ENCODE measurements around the gene DHRS13. TPM values are rescaled to one million over a fixed set of nuclear protein-coding genes. Genes with fewer than 3 reads are reported as not detected.

Gene DHRS13
- total RNA-seq, 2 experiments from 2014 or later: 28.4 to 29.2 TPM

GRCh38 chr17:28912281-28912937, 9.5 kb upstream of the DHRS13 start:
- Histone ChIP-seq H3K9me3 (ENCODE audit: low read length) (no peaks in the 10 kb centered on the region), H3K4me2 (ENCODE audit: low read length) (no peak overlapping the region), H3K79me2 (ENCODE audit: insufficient read depth, low read depth, low read length) (no peaks in the 10 kb centered on the region), H3K36me3 (ENCODE audit: insufficient read depth, low read length) (peaks cover 99% of the 10 kb centered on the region), H3K4me1 (ENCODE audit: insufficient read depth, low read length, poor library complexity, severe bottlenecking) (no peaks in the 10 kb centered on the region), H3K4me3 (ENCODE audit: low read depth, low read length, poor library complexity, severe bottlenecking) (no peak overlapping the region), H3K9me2 (ENCODE audit: insufficient read depth, low read length) (no peaks in the 10 kb centered on the region), H3K27ac (ENCODE audit: low read depth, low read length, poor library complexity, severe bottlenecking) (no peak overlapping the region), H2AFZ (ENCODE audit: low read length) (no peak overlapping the region), H4K20me1 (ENCODE audit: insufficient read depth, low read length) (no peaks in the 10 kb centered on the region)
- CTCF ChIA-PET (ENCODE audit: unreplicated experiment): interaction anchor here (0.5 kb wide), 1 partner anchor 184 kb away, joined by 9 read pairs; no protein-coding TSS in a partner anchor
- BruUV-seq (replicated peaks): TSS peak; percentile 18
- TF ChIP-seq EZH2phosphoT487 (IDR thresholded peaks at IDR 0.05; ENCODE audit: borderline replicate concordance, low read depth, low read length): no peak
- peak; percentile 64 for TF ChIP-seq CTCF (conservative IDR thresholded peaks at IDR 0.05; ENCODE audit: low read length)
- intact Hi-C loops (cut with micrococcal nuclease; ENCODE audit: unreplicated experiment): no loop called here
- no peak for DNase-seq (ENCODE audit: low spot score)
- POLR2A ChIA-PET: interaction anchor here (0.9 kb wide), 1 partner anchor 17 kb away, joined by 4 read pairs; no protein-coding TSS in a partner anchor

GRCh38 chr17:28911411-28912045, 8.6 kb upstream of the DHRS13 start:
- intact Hi-C loops (cut with micrococcal nuclease; ENCODE audit: unreplicated experiment): no loop called here
- ChIA-PET POLR2A (interaction anchor here (0.6 to 0.9 kb wide), 4 partner anchors 18 to 54 kb away, joined by 3 to 4 read pairs (median 4); no protein-coding TSS in a partner anchor), CTCF (ENCODE audit: unreplicated experiment) (interaction anchor here (0.5 kb wide), 1 partner anchor 183 kb away, joined by 9 read pairs; no protein-coding TSS in a partner anchor)
- Histone ChIP-seq H3K9me2 (ENCODE audit: insufficient read depth, low read length) (no peaks in the 10 kb centered on the region), H3K4me1 (ENCODE audit: insufficient read depth, low read length, poor library complexity, severe bottlenecking) (no peaks in the 10 kb centered on the region), H2AFZ (ENCODE audit: low read length) (no peak overlapping the region), H4K20me1 (ENCODE audit: insufficient read depth, low read length) (no peaks in the 10 kb centered on the region), H3K79me2 (ENCODE audit: insufficient read depth, low read depth, low read length) (no peaks in the 10 kb centered on the region), H3K36me3 (ENCODE audit: insufficient read depth, low read length) (peaks cover 99% of the 10 kb centered on the region), H3K27ac (ENCODE audit: low read depth, low read length, poor library complexity, severe bottlenecking) (no peak overlapping the region), H3K9me3 (ENCODE audit: low read length) (no peaks in the 10 kb centered on the region), H3K4me3 (ENCODE audit: low read depth, low read length, poor library complexity, severe bottlenecking) (no peak overlapping the region), H3K4me2 (ENCODE audit: low read length) (no peak overlapping the region)
- no peak for DNase-seq (ENCODE audit: low spot score)
- no TSS peak for BruUV-seq (replicated peaks)
- TF ChIP-seq CTCF (conservative IDR thresholded peaks at IDR 0.05; ENCODE audit: low read length) (no peak), EZH2phosphoT487 (IDR thresholded peaks at IDR 0.05; ENCODE audit: borderline replicate concordance, low read depth, low read length) (no peak)
